Activated B cell treated with CpG ODN at 0.5 μM for 24 hours (primary cell): ENCODE measurements around the gene MPHOSPH10. TPM values are rescaled to one million over a fixed set of nuclear protein-coding genes. Genes with fewer than 3 reads are reported as not detected.
"Not testable (repeated sequence)": the region's sequence is repeated elsewhere in the genome, so short reads cannot be mapped to it uniquely, and the experiment has no call there.

Experiments
- ATAC-seq: fragments of 200-7000 bp; cut with Tn5 transposase; one replicate; pipeline ENCODE4 v1.10.0; 2021; ENCODE audit warnings: low read depth, mild to moderate bottlenecking, moderate library complexity
- CTCF ChIA-PET: fragments of 350-600 bp; sonication (Branson Sonifier 250); formaldehyde crosslinking; loops from one replicate; lab custom pipeline; 2021; ENCODE audit warnings: antibody characterized with exemption; lab: Charles Lee
- POLR2A ChIA-PET: fragments of 350-600 bp; sonication (Branson Sonifier 250); formaldehyde crosslinking; loops from one replicate; lab custom pipeline; 2021; ENCODE audit warnings: antibody characterized with exemption; lab: Charles Lee
- DNase-seq: peaks from one replicate; pipeline ENCODE4 v3.0.0; 2022
- H3K27ac Mint-ChIP-seq: one replicate; pipeline ENCODE4 v1.8.0; 2020; ENCODE audit warnings: mixed read lengths
- H3K27me3 Mint-ChIP-seq: one replicate; pipeline ENCODE4 v1.8.0; 2021; ENCODE audit warnings: mixed read lengths
- H3K36me3 Mint-ChIP-seq: one replicate; pipeline ENCODE4 v1.8.0; 2021; ENCODE audit warnings: low read depth, mixed read lengths
- H3K4me1 Mint-ChIP-seq: one replicate; pipeline ENCODE4 v1.8.0; 2021; ENCODE audit warnings: mixed read lengths
- H3K4me3 Mint-ChIP-seq: one replicate; pipeline ENCODE4 v1.8.0; 2020; ENCODE audit warnings: mild to moderate bottlenecking, mixed read lengths
- H3K9me3 Mint-ChIP-seq: one replicate; pipeline ENCODE4 v1.8.0; 2020; ENCODE audit warnings: mixed read lengths
- CTCF ChIP-seq: fragments of 200-600 bp; IDR thresholded peaks from one replicate; pipeline ENCODE4 v1.8.0; 2022; ENCODE audit warnings: antibody characterized with exemption, mild to moderate bottlenecking
- intact Hi-C: fragments of 100-400 bp; cut with micrococcal nuclease; formaldehyde crosslinking; loops from one replicate; pipeline ENCODE4 v1.15.1; 2024
- total RNA-seq: library from RNA; stranded (reverse); gene quantifications from 2 replicates; pipeline ENCODE4 v1.2.3, GENCODE V29; 2022

Gene MPHOSPH10
- total RNA-seq = 47.6 and 47.8 TPM in 2 replicates

- Mint-ChIP-seq H3K36me3 (peaks cover 18% of the 10 kb centered on the region), H3K4me1 (peaks cover 17% of the 10 kb centered on the region), H3K27me3 (no peaks in the 10 kb centered on the region), H3K27ac (no peak within 1 kb of the TSS), H3K4me3 (no peak within 1 kb of the TSS), H3K9me3 (no peaks in the 10 kb centered on the region)
- CTCF ChIA-PET = interaction anchor here (1.1 to 3.9 kb wide), 5 partner anchors 17 to 163 kb away, joined by 3 to 26 read pairs (median 5); partner anchors contain the start of gene NAGK
- DNase-seq (peak; percentile 79), ATAC-seq (peak; percentile 94)
- POLR2A ChIA-PET = interaction anchor here (0.6 to 4.9 kb wide), 12 partner anchors 10 to 1700 kb away, joined by 3 to 170 read pairs (median 3); partner anchors contain the start of genes AAK1, NAGK, PAIP2B and ZNF638
- intact Hi-C loops = loop anchor here (1.0 to 5.0 kb wide), 10 partner anchors 58 to 1942 kb away; partner anchors contain the start of genes AAK1, NAGK, PAIP2B and SFXN5
- no peak for TF ChIP-seq CTCF
These were observed at the start of gene MPHOSPH10, which contains the start of gene MCEE for GRCh38 chr2:71130152-71130904. MPHOSPH10 (plus strand) TSS chr2:71130634; CDS start chr2:71130666, 32 bp downstream. MCEE (minus strand) TSS chr2:71130229; CDS start chr2:71130219, 10 bp downstream.

GRCh38 chr2:71082402-71083252 lies 47.8 kb upstream of the MPHOSPH10 start:
- CTCF ChIA-PET = no interaction called here
- H3K4me1 Mint-ChIP-seq = peaks cover 14% of the 10 kb centered on the region
- no peaks in the 10 kb centered on the region for H3K9me3 Mint-ChIP-seq
- no peak overlapping the region for H3K4me3 Mint-ChIP-seq
- no peak for TF ChIP-seq CTCF
- POLR2A ChIA-PET = interaction anchor here (0.6 to 2.1 kb wide), 2 partner anchors 11 to 15 kb away, joined by 3 to 9 read pairs; no protein-coding TSS in a partner anchor
- peaks cover 11% of the 10 kb centered on the region for H3K27me3 Mint-ChIP-seq
- H3K36me3 Mint-ChIP-seq = peaks cover 19% of the 10 kb centered on the region
- ATAC-seq (no peak), DNase-seq (no peak)
- peak overlapping the region; percentile 30 for H3K27ac Mint-ChIP-seq
- intact Hi-C loops = no loop called here

GRCh38 chr2:71083297-71083696 lies 47.1 kb upstream of the MPHOSPH10 start:
- Mint-ChIP-seq H3K27me3 (peaks cover 14% of the 10 kb centered on the region), H3K4me1 (peaks cover 14% of the 10 kb centered on the region), H3K36me3 (peaks cover 12% of the 10 kb centered on the region)
- DNase-seq, H3K4me3 Mint-ChIP-seq, intact Hi-C loops, H3K9me3 Mint-ChIP-seq, CTCF ChIA-PET, ATAC-seq, H3K27ac Mint-ChIP-seq: not testable (repeated sequence)
- POLR2A ChIA-PET = interaction anchor here (1.5 to 2.1 kb wide), 2 partner anchors 12 to 15 kb away, joined by 8 to 9 read pairs; partner anchors contain the start of gene NAGK

- DNase-seq, ATAC-seq, CTCF ChIA-PET, H3K27ac Mint-ChIP-seq, H3K36me3 Mint-ChIP-seq, intact Hi-C loops, H3K9me3 Mint-ChIP-seq: not testable (repeated sequence)
- Mint-ChIP-seq H3K27me3 (peaks cover 19% of the 10 kb centered on the region), H3K4me3 (peak overlapping the region; percentile 52), H3K4me1 (peaks cover 14% of the 10 kb centered on the region)
- POLR2A ChIA-PET = interaction anchor here (1.5 to 2.1 kb wide), 2 partner anchors 12 to 16 kb away, joined by 8 to 9 read pairs; partner anchors contain the start of gene NAGK
These were observed 46.6 kb upstream of the MPHOSPH10 start for GRCh38 chr2:71083752-71084312.

- Mint-ChIP-seq H3K27me3 (peaks cover 31% of the 10 kb centered on the region), H3K4me1 (peaks cover 14% of the 10 kb centered on the region)
- POLR2A ChIA-PET, H3K9me3 Mint-ChIP-seq, H3K4me3 Mint-ChIP-seq, H3K27ac Mint-ChIP-seq, intact Hi-C loops, ATAC-seq, H3K36me3 Mint-ChIP-seq, CTCF ChIA-PET, DNase-seq: not testable (repeated sequence)
These were observed 45.0 kb upstream of the MPHOSPH10 start for GRCh38 chr2:71085325-71086003.

GRCh38 chr2:71089475-71089874 lies 41.0 kb upstream of the MPHOSPH10 start:
- H3K36me3 Mint-ChIP-seq, POLR2A ChIA-PET, DNase-seq, H3K4me3 Mint-ChIP-seq, ATAC-seq, intact Hi-C loops, CTCF ChIA-PET, H3K4me1 Mint-ChIP-seq, H3K27ac Mint-ChIP-seq, H3K9me3 Mint-ChIP-seq: not testable (repeated sequence)
- H3K27me3 Mint-ChIP-seq = peaks cover 34% of the 10 kb centered on the region

- H3K4me1 Mint-ChIP-seq, H3K36me3 Mint-ChIP-seq, POLR2A ChIA-PET, H3K27ac Mint-ChIP-seq, ATAC-seq, CTCF ChIA-PET, DNase-seq, H3K9me3 Mint-ChIP-seq, H3K4me3 Mint-ChIP-seq, intact Hi-C loops: not testable (repeated sequence)
- H3K27me3 Mint-ChIP-seq = peaks cover 31% of the 10 kb centered on the region
These were observed 38.6 kb upstream of the MPHOSPH10 start for GRCh38 chr2:71091808-71092207.

GRCh38 chr2:71092491-71093260 lies 37.8 kb upstream of the MPHOSPH10 start:
- H3K4me3 Mint-ChIP-seq, POLR2A ChIA-PET, H3K4me1 Mint-ChIP-seq, DNase-seq, ATAC-seq, CTCF ChIA-PET, H3K36me3 Mint-ChIP-seq, H3K9me3 Mint-ChIP-seq, H3K27ac Mint-ChIP-seq, intact Hi-C loops: not testable (repeated sequence)
- H3K27me3 Mint-ChIP-seq = peaks cover 23% of the 10 kb centered on the region
